GM18951 (cell line): ENCODE measurements around the gene PTPRO.

ENCODE experiments used
- POLR2A ChIP-seq: IDR thresholded peaks from 4 replicates; pipeline ENCODE4 v1.6.1; 2011; ENCODE audit warnings: mild to moderate bottlenecking; ENCODE audit not compliant: insufficient read length, insufficient read depth; ENCODE audit errors: extremely low read depth
- in situ Hi-C: fragments of 300-500 bp; cut with MboI; formaldehyde crosslinking; loops from one replicate; pipeline ENCODE4 v1.12.0; 2022; ENCODE audit warnings: low sequenced_read_pairs, mixed read lengths, inconsistent platforms; ENCODE audit not compliant: unreplicated experiment

PTPRO gene

DNA sequence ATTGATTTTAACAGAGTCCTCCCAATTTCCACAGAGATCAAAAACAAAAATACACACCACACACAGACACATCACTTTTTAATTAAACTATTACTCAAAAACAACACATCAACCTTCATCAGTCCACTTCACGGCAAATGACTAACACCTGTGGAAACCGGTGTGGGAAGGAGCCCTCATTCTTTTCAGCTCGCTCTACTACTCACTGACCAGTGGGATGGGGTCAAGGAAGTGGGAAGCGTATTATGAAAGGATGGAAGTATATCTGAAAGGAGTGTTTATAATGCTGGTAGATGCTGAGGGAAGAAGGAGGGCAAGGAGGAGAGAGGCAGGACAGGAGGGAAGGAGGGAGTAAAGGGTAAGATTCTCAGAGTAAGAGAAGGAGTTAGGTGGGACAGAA lies 310.4 kb downstream of the PTPRO start:
- in situ Hi-C loops = no loop called here

DNA sequence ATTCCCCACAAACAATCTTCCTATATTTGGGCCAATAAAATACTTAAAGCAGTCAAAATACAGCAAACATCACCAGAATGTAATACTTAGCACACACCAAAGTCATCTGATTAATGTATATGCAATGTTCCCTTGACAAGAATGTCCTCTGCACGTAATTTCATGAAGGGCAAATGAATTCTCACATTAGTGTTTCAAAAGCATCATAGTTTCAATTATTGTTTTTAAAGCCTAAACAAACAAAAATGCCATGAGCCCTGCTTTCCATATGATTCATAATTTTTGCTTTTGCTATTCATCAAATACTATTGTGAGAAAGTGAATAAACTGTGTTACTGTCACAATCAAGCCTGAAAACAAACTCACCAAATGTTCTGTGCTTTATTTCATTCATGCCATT lies 310.9 kb downstream of the PTPRO start:
- in situ Hi-C loops = no loop called here
- TF ChIP-seq POLR2A = no peak

More for the DNA sequence above, 310.4 kb downstream of the PTPRO start:
- no peak for TF ChIP-seq POLR2A

DNA sequence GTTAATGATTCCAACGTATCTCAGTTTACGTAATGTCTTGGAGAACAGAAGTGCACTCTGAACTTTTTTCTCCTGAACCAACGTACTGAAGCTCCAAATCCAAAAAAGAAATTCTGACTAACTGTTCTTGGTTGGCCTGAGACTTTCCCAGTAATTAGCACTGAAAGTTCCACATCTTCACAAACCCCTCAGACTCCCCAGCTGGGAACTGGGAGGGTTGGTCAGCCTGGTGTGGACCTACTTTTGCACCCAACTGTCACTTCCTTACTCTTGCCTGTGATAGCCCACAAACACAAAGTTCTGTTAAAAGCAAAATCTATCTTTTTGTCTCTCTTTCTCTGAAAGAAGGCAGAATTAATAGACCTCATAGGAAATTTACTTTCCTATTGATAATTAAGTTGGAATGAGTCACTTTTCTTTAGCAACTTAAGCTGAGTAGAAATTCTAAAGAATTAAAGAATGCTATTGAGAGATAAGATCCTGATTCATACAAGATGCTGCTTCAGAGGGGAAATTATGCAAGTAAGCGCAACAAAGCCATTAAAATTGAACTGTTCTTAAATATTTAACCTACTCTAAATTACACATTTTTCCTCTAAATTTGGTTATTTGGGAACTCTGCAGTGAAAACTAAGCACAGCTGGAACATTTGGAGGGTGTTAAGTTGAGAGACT lies 311.8 kb downstream of the PTPRO start:
- no peak for TF ChIP-seq POLR2A
- in situ Hi-C loops = no loop called here

- TF ChIP-seq POLR2A = no peak
- in situ Hi-C loops = no loop called here
These were observed 314.0 kb downstream of the PTPRO start for GRCh38 chr12:15636060-15636890.

GRCh38 chr12:15638231-15638630 lies 315.9 kb downstream of the PTPRO start:
- in situ Hi-C loops = no loop called here
- TF ChIP-seq POLR2A = no peak

DNA sequence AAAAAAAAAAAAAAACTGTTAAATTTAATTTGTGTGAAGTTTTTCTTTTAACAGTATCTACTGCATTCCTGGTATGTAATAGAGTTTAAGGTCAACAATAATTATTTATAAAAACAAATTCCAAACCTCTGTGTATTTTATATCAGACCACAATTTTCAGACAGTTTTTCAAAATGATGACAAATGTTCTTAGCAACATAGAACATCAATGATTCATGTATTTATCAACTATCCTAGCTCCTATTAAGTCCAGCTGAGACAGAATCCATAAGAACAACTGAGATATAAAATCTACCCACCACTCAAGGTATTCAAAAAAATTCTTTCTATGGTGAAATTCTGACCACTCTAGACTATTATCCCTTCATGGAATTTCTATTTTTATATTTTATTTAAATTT lies 322.4 kb downstream of the PTPRO start:
- no peak for TF ChIP-seq POLR2A
- in situ Hi-C loops = no loop called here

GRCh38 chr12:15646581-15646980 lies 324.3 kb downstream of the PTPRO start:
- TF ChIP-seq POLR2A = no peak
- in situ Hi-C loops = no loop called here
